HepG2 (cell line): ENCODE data around the gene CACNA1C. TPM values are rescaled to one million over a fixed set of nuclear protein-coding genes. Genes with fewer than 3 reads are reported as not detected.

Experiments used
- ATAC-seq: fragments of 200-7000 bp; cut with Tn5 transposase; 3 replicates; pipeline ENCODE4 v1.9.1; 2020; ENCODE audit warnings: mild to moderate bottlenecking, moderate library complexity
- BruUV-seq: library from RNA; stranded (reverse); fragments of 400-500 nt; replicated peaks from 2 replicates; lab custom pipeline; 2021; lab: Mats Ljungman, UMichigan
- CTCF ChIA-PET: fragments of 300-600 bp; formaldehyde crosslinking; extraction: SDS; loops from one replicate; lab custom pipeline; 2021; ENCODE audit warnings: low total read pairs, inconsistent platforms, low intra/inter-chr PET ratio; lab: Yijun Ruan, JAX
- POLR2A ChIA-PET: fragments of 350-600 bp; sonication (Branson Sonifier 250); formaldehyde crosslinking; loops from one replicate; lab custom pipeline; 2020; ENCODE audit warnings: antibody characterized with exemption, inconsistent platforms; lab: Yijun Ruan, JAX
- DNase-seq: peaks from one replicate; pipeline ENCODE4 v3.0.0-alpha.2; 2015; ENCODE audit warnings: low spot score
- FAIRE-seq: peaks from 3 replicates; lab custom pipeline; 2011; peaks lifted over from hg19 to GRCh38; lab: Jason Lieb, UNC
- H2AFZ ChIP-seq: one replicate; pipeline ENCODE4 v1.6.1; 2011; ENCODE audit warnings: low read length, inconsistent platforms
- H3K27ac ChIP-seq: fragments of 300-600 bp; 3 replicates; pipeline ENCODE4 v1.8.0; 2011; ENCODE audit warnings: mixed run types, mild to moderate bottlenecking, mixed read lengths, low read length, inconsistent platforms; ENCODE audit not compliant: insufficient read depth; ENCODE audit errors: extremely low read length
- H3K27me3 ChIP-seq, 2 experiments: fragments of 200-600 bp in 1 of 2; 2 replicates in 1 of 2; 3 replicates in 1 of 2; pipeline versions ENCODE4 v1.6.0 to v1.8.0; 2011; ENCODE audit warnings: low read length in 2 of 2, mild to moderate bottlenecking in 2 of 2, moderate library complexity in 2 of 2, inconsistent platforms in 1 of 2; ENCODE audit not compliant: insufficient read depth in 2 of 2, control insufficient read depth in 1 of 2
- H3K36me3 ChIP-seq, 2 experiments: fragments of 200-600 bp in 1 of 2; replicated peaks in 1 of 2; 2 replicates in 1 of 2; 3 replicates in 1 of 2; pipeline versions ENCODE4 v1.5.1 to v1.8.0; 2011; ENCODE audit warnings: low read length in 2 of 2, inconsistent platforms in 1 of 2; ENCODE audit not compliant: insufficient read depth in 2 of 2, control insufficient read depth in 1 of 2
- H3K4me1 ChIP-seq: 2 replicates; pipeline ENCODE4 v1.5.1; 2012; ENCODE audit warnings: low read length, inconsistent platforms; ENCODE audit not compliant: insufficient read depth
- H3K4me2 ChIP-seq: 2 replicates; pipeline ENCODE4 v1.6.0; 2011; ENCODE audit warnings: low read depth, low read length, inconsistent platforms
- H3K4me3 ChIP-seq, 3 experiments: fragments of 200-600 bp in 1 of 3; sonication (generic), shearing (Covaris generic) in 1 of 3; replicated peaks in 1 of 3; 2 replicates each; pipeline ENCODE4 v1.5.1; 2011 to 2016; ENCODE audit warnings: low read length in 3 of 3, inconsistent platforms in 2 of 3, low read depth in 2 of 3, mild to moderate bottlenecking in 2 of 3, control low read depth in 1 of 3, mixed read lengths in 1 of 3; ENCODE audit not compliant: insufficient read depth in 1 of 3
- H3K79me2 ChIP-seq: one replicate; pipeline ENCODE4 v1.6.1; 2011; ENCODE audit warnings: low read length, inconsistent platforms; ENCODE audit not compliant: insufficient read depth
- H3K9ac ChIP-seq: 2 replicates; pipeline ENCODE4 v1.6.0; 2011; ENCODE audit warnings: mild to moderate bottlenecking, low read depth, low read length, inconsistent platforms; ENCODE audit not compliant: insufficient read depth
- H3K9me3 ChIP-seq: 2 replicates; pipeline ENCODE4 v1.5.1; 2012; ENCODE audit warnings: mild to moderate bottlenecking, low read length
- H4K20me1 ChIP-seq: 2 replicates; pipeline ENCODE4 v1.6.0; 2011; ENCODE audit warnings: inconsistent platforms, mild to moderate bottlenecking, low read length, moderate library complexity; ENCODE audit not compliant: insufficient read depth
- ATF1 ChIP-seq: IDR thresholded peaks from 2 replicates; pipeline ENCODE4 v1.6.1; 2016; ENCODE audit warnings: mild to moderate bottlenecking, control low read depth
- ATF7 ChIP-seq, 2 experiments: fragments of 450-650 bp in 1 of 2; sonication (generic) in 1 of 2; formaldehyde crosslinking in 1 of 2; IDR thresholded peaks; 2 replicates each; pipeline versions ENCODE4 v1.4.0 to v1.6.1; 2016 to 2020; ENCODE audit warnings: antibody characterized with exemption in 1 of 2, mild to moderate bottlenecking in 1 of 2, missing genetic modification reagents in 1 of 2
- CCDC6 ChIP-seq: sonication (generic); formaldehyde crosslinking; IDR thresholded peaks from 2 replicates; pipeline ENCODE4 v1.8.1; 2022; ENCODE audit warnings: mild to moderate bottlenecking, missing genetic modification reagents, moderate library complexity
- CREB1 ChIP-seq, 2 experiments: fragments of 450-650 bp in 1 of 2; IDR thresholded peaks; 2 replicates each; pipeline ENCODE4 v1.6.1; 2016 to 2017; ENCODE audit warnings: control low read depth in 1 of 2, mild to moderate bottlenecking in 1 of 2, missing compliant biosample characterization in 1 of 2, missing genetic modification characterization in 1 of 2
- DPF2 ChIP-seq: sonication (generic); formaldehyde crosslinking; IDR thresholded peaks from 2 replicates; pipeline ENCODE4 v1.4.0; 2020; ENCODE audit warnings: mild to moderate bottlenecking, low read depth, missing genetic modification reagents, borderline replicate concordance
- MAFF ChIP-seq: IDR thresholded peaks from 2 replicates; pipeline ENCODE4 v1.6.1; 2011; ENCODE audit warnings: low read depth, low read length, improper control_type of control experiment
- MAFK ChIP-seq, 2 experiments: IDR thresholded peaks in 1 of 2; conservative IDR thresholded peaks in 1 of 2; 2 replicates each; pipeline ENCODE4 v1.6.1; 2011; ENCODE audit warnings: improper control_type of control experiment in 2 of 2, low read length in 2 of 2
- MLX ChIP-seq: IDR thresholded peaks from 2 replicates; pipeline ENCODE4 v1.6.1; 2016
- ZNF740 ChIP-seq: sonication (generic); formaldehyde crosslinking; IDR thresholded peaks from 2 replicates; pipeline ENCODE4 v1.4.0; 2020; ENCODE audit warnings: missing genetic modification reagents
- WGBS: methylation state at CpG from one replicate; pipeline ENCODE4 v1.1.6; 2017; ENCODE audit warnings: low lambda C conversion rate; 5-methylcytosine and 5-hydroxymethylcytosine counted together
- in situ Hi-C: cut with HindIII; loops from 2 replicates; pipeline ENCODE4 v1.10.0; 2017; ENCODE audit warnings: low pct_unique_long_range_greater_than_20kb; ENCODE audit not compliant: extremely low pct_ligation_motif_present
- intact Hi-C: fragments of 100-400 bp; cut with micrococcal nuclease; formaldehyde crosslinking; loops from one replicate; pipeline ENCODE4 v1.10.0; 2022; ENCODE audit not compliant: unreplicated experiment
- polyA plus RNA-seq, 8 experiments: library from polyadenylated mRNA; depleted of rRNA in 3 of 8; stranded (reverse) in 7 of 8; unstranded in 1 of 8; fragments of >200 nt; fragmentation: Illumina TruSeq in 4 of 8; extraction: Trizol in 4 of 8; gene quantifications; 2 replicates each; pipeline versions ENCODE4 v1.2.1 to v1.2.3, GENCODE V29; 2011 to 2016; ENCODE audit warnings: low read depth in 4 of 8, missing spikeins in 1 of 8, mixed read lengths in 1 of 8; ENCODE audit not compliant: insufficient read depth in 1 of 8
- total RNA-seq, 5 experiments: library from RNA; depleted of rRNA; stranded (reverse); fragments of >200 nt; fragmentation: Illumina TruSeq; extraction: Trizol; gene quantifications; 2 replicates each; pipeline ENCODE4 v1.2.3, GENCODE V29; 2016; ENCODE audit warnings: low read depth in 1 of 5

Gene CACNA1C
- total and polyA plus RNA-seq, 2 of the 13 experiments (the other 11 are each of a cell fraction or from before 2014, with no cell fraction given), result not detected

GRCh38 chr12:2390850-2391390 is 338.1 kb downstream of the CACNA1C start:
- TF ChIP-seq CREB1 (IDR thresholded peaks at IDR 0.05), result peak; percentile 94
- no peak for TF ChIP-seq CREB1 (CRISPR knock-in tag; IDR thresholded peaks at IDR 0.05)
- peak; percentile 87 for TF ChIP-seq ATF7 (IDR thresholded peaks at IDR 0.05)
- no peak for TF ChIP-seq ATF7 (CRISPR knock-in tag; IDR thresholded peaks at IDR 0.05)
- TF ChIP-seq CCDC6 (CRISPR knock-in tag), result no peak
- TF ChIP-seq ATF1 (CRISPR knock-in tag), result no peak
- ChIA-PET POLR2A (no interaction called here), CTCF (no interaction called here)
- H3K27ac ChIP-seq, result no peak overlapping the region
- ATAC-seq (no peak), FAIRE-seq (no peak), DNase-seq (no peak)
- WGBS, result 34% methylated on average over 10 of the region's 10 CpGs
- in situ Hi-C loops (no loop called here), intact Hi-C loops (no loop called here)
- no peaks in the 10 kb centered on the region for H3K36me3 ChIP-seq
- H3K4me3 ChIP-seq, result no peak overlapping the region
- no peaks in the 10 kb centered on the region for H3K9me3 ChIP-seq
- no peak overlapping the region for H2AFZ ChIP-seq
- H3K4me1 ChIP-seq, result no peaks in the 10 kb centered on the region
- peaks cover 1 to 16% of the 10 kb centered on the region in 2 experiments; a peak in 1 of 5 replicates for H3K27me3 ChIP-seq
- no peaks in the 10 kb centered on the region for H3K79me2 ChIP-seq
- H3K9ac ChIP-seq, result no peak overlapping the region
- no peak overlapping the region for H3K4me2 ChIP-seq
- no TSS peak for BruUV-seq
- H4K20me1 ChIP-seq, result no peaks in the 10 kb centered on the region

- Histone ChIP-seq H3K9me3 (no peaks in the 10 kb centered on the region), H3K9ac (no peak overlapping the region), H3K79me2 (no peaks in the 10 kb centered on the region), H3K4me2 (no peak overlapping the region), H3K27me3 (peaks cover 1 to 8% of the 10 kb centered on the region in 2 experiments; a peak in 2 of 5 replicates), H2AFZ (no peak overlapping the region), H3K4me1 (no peaks in the 10 kb centered on the region), H3K27ac (no peak overlapping the region), H4K20me1 (no peaks in the 10 kb centered on the region), H3K4me3 (no peak overlapping the region), H3K36me3 (no peaks in the 10 kb centered on the region)
- 30% methylated on average over 9 of the region's 9 CpGs for WGBS
- no peak for DNase-seq
- ChIA-PET CTCF (no interaction called here), POLR2A (no interaction called here)
- no TSS peak for BruUV-seq
- FAIRE-seq, result no peak
- TF ChIP-seq DPF2 (CRISPR knock-in tag), result no peak
- peak; percentile 46 to 71; a peak in 3 of 4 replicates for TF ChIP-seq MAFK (conservative IDR thresholded peaks at IDR 0.05 in 1 of 2, IDR thresholded peaks at IDR 0.05 in 1 of 2; ENCODE audit: low read length in 2 of 2)
- no peak for TF ChIP-seq ZNF740 (CRISPR knock-in tag)
- no peak for TF ChIP-seq MLX (CRISPR knock-in tag)
- peak; percentile 61; the same call in 1 of the 2 replicates for TF ChIP-seq MAFF
- in situ Hi-C loops, result no loop called here
- intact Hi-C loops, result no loop called here
- ATAC-seq, result no peak
Measured at GRCh38 chr12:2391740-2392331, 339.0 kb downstream of the CACNA1C start.
